Muscle of arm (tissue), 12 donors: ENCODE data around the gene ZMIZ1. TPM values are rescaled to one million over a fixed set of nuclear protein-coding genes. Genes with fewer than 3 reads are reported as not detected.

Experiments
- DNase-seq: peaks from one replicate; pipeline ENCODE4 v3.0.0-alpha.2; 2013
- polyA plus RNA-seq, 12 donors: library from polyadenylated mRNA; unstranded; fragments of 120-200 nt; gene quantifications; one replicate each; pipeline ENCODE4 v1.2.1, GENCODE V29; 2013; ENCODE audit not compliant: insufficient read length in 12 of 12

Gene ZMIZ1
- polyA plus RNA-seq, 12 donors: 27.7 to 66.3 (median 34.3) TPM; not detected in 1

- DNase-seq: no peak
Measured at GRCh38 chr10:79079490-79080355, 11.0 kb downstream of the ZMIZ1 start.

GRCh38 chr10:79081353-79082034 lies 12.7 kb downstream of the ZMIZ1 start:
- no peak for DNase-seq

GRCh38 chr10:79082035-79082373 lies 13.2 kb downstream of the ZMIZ1 start:
- DNase-seq: no peak

GRCh38 chr10:79082631-79083596 lies 14.1 kb downstream of the ZMIZ1 start:
- no peak for DNase-seq

DNA sequence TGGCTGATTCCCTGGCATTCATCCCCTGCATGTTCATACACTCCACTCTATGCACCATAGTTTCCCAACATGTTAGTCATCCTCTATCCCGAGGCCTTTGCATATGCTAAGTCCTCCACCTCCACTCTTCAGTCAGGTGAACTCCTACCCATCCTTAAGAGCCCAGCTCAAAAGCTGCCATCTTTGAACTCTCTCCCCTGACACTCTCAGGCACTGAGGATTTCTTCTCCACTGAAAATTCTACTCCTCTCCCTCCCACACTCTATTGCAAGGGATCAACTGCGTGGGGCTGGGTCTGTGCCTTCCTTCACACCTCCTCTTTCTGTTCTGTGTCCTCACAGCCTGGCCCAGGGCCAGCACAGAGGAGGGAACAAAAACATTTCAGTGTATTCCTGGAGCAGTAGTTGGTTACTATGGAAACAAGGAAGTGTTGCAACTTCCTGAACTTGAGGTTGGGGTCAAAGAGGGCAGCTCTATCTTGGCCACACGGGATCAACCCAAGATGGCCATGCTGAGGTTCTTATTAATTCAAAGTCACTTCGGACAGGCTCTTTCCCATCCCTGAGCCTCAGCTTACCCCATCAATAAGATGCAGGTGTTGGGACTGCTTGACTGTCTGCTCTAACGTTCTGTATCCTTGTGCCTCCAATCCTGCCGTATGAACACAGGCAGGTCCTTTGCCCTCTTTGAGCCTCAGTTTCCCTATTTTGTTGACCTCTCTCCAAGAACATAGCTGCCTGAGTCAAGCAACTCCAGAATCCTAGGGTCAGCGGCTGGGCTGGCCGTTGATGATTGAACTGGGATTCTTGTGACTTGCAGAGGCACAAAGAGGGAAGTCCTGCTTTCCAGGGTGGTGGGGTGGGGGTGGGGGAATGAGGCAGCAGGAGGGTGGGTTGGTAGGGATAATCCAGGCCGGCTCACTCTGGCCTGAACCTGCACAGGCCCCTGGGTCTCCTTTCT lies 15.5 kb downstream of the ZMIZ1 start:
- DNase-seq: peak; percentile 72

DNA sequence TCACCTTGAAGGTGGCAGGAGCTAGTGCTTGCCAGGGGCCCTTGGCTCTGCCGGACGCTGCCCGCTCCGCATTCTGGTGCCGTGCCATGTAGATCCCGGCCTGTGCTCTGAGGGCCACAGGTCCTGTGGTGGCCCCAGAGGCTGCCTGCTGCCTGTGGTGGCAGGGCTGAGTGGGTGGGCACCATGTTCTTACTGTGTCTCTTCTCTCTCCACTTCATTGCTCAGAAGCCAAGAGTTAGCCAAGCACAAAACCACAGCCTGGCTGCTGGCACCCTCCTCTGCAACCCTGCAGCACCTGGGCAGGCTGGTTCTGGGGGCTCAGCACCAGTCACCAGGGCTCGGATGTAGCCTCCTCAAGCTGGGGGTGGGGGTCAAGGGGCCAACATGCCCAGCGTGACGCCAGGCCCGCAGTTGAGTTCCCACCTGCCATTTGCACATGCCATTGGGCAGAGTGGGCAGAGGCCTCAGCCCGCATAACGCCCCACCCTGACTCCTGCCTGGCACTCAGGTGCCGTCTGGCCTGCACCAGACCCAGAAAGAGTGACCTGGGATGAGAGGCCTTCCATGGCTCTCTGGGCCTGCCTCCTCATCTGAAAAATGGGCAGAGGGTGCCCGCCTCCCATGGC lies 16.3 kb downstream of the ZMIZ1 start:
- no peak for DNase-seq

GRCh38 chr10:79086822-79087221 lies 18.1 kb downstream of the ZMIZ1 start:
- no peak for DNase-seq

DNA sequence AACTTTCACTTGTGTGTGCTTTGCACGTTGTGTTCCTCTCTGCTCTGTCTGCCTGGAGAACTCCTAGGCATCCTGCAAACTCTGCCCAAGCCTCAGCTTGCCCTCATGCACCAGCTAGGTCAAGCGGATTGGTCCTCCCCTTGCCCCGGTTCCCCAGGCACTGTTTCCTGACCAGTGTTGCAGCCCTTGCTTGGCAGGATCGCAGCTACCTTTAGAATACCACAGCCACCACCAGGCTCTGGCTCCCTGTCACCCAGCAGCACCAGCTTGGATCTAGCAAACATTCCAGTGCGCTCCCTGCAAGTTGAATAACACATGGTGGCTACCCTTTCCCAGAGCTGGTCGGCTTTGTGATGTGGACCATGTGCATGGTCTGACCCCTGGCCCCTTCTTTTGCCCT lies 19.0 kb downstream of the ZMIZ1 start:
- no peak for DNase-seq

- no peak for DNase-seq
Measured at GRCh38 chr10:79088176-79088575, 19.4 kb downstream of the ZMIZ1 start.

DNA sequence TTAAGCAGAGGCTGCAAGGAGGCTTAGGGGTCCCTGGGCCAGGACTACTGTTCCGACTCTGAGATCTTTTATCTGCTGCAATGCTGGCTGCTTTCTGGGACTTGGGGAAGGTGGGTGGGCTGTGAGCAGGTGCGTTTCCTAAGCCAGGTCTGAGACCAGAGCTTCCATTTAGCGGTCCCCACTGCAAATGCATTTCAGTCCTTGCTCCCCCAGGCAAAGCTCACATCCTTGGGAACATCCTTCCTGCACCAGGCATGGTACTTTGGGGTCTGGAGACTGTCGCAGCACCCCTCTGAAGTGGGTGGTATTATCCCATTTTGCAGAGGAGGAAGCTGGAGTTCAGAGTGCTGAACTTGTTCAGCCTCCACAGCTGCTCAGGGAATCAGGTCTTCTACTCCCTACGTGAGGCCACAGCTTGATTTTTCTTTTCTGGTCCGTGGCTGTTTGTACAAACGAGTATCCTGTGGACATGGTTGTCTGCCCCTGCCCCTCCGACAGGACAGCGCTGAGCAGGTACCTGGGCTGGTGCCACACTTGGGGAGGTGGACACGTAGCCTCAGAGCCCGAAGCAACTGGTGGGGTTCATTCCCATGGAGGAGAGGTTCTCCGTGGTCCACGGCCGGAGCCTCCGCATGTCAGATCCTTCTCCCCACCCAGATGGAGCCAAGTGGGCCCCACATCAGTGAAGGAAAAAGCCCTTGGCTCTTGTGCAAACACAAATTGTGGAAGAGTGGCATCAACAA lies 20.0 kb downstream of the ZMIZ1 start:
- DNase-seq: no peak

DNA sequence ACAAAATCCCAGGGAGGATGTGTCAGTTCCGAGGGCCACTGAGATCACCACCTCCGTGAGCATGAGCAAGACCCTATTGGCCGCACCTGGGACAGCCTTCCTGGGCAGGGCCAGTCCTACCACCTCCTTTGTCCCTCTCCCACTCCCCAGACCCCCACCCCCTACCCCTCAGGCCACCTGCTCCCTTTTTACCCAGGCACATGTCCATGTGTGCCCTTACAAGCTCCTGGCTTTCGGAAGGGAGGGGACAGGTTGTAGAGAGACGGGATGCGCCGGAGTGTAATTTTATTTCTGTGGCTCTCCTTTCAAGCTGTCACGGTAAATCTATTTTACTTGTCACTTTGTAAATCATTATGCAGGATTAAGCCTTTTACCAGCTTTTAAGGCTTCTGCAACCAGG lies 20.9 kb downstream of the ZMIZ1 start:
- no peak for DNase-seq

DNA sequence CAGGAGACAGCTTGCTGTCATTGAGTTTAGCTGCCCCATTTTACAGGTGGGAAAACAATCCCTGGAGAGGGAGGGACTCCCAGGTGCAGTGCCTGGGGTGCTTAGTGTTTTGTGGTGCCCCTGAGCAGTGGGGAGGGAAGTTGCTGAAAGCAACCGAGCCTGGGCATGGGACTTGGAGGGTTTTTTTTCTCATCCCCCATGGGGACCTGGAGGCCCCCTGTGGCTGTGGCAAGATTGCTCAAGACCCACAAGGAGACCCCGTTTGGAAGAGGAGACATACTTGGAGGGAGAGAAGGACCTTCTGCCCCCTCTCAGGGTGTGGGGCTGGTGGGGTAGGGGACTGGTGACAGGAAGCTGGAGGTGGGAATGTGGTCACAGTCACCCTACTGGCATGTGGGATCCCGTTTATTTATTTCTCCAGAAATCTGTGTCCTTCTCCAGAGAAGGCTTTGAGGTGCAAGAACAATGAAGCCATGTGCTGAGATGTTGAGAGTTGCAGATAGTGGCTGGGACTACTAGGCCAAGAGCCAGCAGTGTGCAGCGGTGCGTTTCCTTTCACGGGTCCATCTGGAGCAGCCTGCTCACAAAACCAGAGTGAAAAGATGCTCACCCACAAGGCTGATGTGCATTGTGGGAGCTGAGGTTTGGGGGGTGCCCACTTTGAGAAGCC lies 21.5 kb downstream of the ZMIZ1 start:
- no peak for DNase-seq

GRCh38 chr10:79092292-79092896 lies 23.6 kb downstream of the ZMIZ1 start:
- DNase-seq: no peak

DNA sequence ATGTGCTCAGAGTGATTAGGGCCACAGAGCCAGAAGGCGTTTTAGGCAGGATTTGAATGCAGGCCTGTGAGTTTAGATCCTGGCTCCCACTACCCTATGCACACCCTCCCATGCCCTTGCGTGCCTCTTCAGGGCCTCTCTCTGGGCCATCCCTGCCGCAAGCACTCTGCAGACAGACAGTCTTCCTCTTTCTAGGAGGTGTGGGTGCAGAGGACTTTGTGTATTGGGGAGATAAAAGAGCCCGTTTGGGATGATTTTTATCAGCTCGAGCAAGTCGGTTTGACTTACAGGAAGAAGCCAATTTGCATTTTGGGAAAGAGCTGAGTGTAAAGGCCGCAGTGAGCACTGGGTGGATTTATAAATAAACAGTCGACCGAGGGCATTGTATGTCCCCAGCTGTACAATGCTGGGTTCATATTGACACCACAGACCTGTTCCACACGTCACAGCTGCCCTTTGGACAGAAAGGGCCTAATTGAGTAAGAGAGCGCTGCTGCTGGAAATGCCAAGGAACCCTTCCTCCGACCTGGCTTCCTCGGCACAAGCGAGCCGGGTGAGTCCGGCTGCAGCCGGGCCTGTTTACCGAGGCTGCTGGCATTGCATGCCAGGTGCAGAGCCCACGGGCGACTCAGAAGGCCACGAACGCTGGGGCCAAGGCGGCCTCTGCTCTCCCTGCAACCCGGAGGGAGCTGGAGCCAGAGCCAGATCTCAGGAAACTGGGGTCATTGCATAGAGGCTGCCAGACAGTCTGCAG lies 25.1 kb downstream of the ZMIZ1 start:
- DNase-seq: no peak

- no peak for DNase-seq
Measured at GRCh38 chr10:79094412-79095175, 25.8 kb downstream of the ZMIZ1 start.

- DNase-seq: no peak
Measured at GRCh38 chr10:79095316-79095715, 26.6 kb downstream of the ZMIZ1 start.

- DNase-seq: no peak
Measured at GRCh38 chr10:79096514-79096913, 27.7 kb downstream of the ZMIZ1 start.
